Measurements from ENCODE around the gene SREBF2. TPM values are rescaled to one million over a fixed set of nuclear protein-coding genes. Genes with fewer than 3 reads are reported as not detected.

Gene SREBF2
- total and polyA plus RNA-seq, 2 of the 8 experiments (the other 6 are each of a cell fraction or from before 2014, with no cell fraction given) = 125 to 144 TPM

DNA sequence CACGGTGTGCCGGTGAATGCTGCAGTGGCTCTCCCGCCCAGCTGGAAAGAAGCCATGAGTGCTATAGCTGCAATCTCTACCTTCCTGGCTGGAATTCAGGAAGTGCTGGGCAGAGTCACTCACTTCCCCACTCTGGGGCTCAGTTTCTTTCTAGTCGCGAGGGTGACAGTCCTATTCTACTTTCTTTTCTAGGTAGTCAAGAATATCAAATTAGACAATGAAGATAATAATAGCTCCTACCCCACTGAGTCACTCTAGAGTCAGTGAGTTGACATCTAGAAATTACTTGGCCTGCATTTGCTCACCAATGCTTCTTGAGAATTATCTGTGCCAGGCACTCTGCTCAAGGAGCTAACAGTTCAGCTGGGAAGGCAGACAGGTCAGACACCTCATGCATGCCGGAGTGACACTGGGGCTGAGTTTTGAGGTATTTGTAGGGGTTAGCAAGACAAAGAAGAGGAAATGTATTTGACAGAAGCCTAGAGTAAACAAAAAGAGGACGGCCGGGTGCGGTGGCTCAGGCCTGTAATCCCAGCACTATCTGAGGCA is 110.8 kb downstream of the SREBF2 start (continued):
- TF ChIP-seq, protein P1, sequence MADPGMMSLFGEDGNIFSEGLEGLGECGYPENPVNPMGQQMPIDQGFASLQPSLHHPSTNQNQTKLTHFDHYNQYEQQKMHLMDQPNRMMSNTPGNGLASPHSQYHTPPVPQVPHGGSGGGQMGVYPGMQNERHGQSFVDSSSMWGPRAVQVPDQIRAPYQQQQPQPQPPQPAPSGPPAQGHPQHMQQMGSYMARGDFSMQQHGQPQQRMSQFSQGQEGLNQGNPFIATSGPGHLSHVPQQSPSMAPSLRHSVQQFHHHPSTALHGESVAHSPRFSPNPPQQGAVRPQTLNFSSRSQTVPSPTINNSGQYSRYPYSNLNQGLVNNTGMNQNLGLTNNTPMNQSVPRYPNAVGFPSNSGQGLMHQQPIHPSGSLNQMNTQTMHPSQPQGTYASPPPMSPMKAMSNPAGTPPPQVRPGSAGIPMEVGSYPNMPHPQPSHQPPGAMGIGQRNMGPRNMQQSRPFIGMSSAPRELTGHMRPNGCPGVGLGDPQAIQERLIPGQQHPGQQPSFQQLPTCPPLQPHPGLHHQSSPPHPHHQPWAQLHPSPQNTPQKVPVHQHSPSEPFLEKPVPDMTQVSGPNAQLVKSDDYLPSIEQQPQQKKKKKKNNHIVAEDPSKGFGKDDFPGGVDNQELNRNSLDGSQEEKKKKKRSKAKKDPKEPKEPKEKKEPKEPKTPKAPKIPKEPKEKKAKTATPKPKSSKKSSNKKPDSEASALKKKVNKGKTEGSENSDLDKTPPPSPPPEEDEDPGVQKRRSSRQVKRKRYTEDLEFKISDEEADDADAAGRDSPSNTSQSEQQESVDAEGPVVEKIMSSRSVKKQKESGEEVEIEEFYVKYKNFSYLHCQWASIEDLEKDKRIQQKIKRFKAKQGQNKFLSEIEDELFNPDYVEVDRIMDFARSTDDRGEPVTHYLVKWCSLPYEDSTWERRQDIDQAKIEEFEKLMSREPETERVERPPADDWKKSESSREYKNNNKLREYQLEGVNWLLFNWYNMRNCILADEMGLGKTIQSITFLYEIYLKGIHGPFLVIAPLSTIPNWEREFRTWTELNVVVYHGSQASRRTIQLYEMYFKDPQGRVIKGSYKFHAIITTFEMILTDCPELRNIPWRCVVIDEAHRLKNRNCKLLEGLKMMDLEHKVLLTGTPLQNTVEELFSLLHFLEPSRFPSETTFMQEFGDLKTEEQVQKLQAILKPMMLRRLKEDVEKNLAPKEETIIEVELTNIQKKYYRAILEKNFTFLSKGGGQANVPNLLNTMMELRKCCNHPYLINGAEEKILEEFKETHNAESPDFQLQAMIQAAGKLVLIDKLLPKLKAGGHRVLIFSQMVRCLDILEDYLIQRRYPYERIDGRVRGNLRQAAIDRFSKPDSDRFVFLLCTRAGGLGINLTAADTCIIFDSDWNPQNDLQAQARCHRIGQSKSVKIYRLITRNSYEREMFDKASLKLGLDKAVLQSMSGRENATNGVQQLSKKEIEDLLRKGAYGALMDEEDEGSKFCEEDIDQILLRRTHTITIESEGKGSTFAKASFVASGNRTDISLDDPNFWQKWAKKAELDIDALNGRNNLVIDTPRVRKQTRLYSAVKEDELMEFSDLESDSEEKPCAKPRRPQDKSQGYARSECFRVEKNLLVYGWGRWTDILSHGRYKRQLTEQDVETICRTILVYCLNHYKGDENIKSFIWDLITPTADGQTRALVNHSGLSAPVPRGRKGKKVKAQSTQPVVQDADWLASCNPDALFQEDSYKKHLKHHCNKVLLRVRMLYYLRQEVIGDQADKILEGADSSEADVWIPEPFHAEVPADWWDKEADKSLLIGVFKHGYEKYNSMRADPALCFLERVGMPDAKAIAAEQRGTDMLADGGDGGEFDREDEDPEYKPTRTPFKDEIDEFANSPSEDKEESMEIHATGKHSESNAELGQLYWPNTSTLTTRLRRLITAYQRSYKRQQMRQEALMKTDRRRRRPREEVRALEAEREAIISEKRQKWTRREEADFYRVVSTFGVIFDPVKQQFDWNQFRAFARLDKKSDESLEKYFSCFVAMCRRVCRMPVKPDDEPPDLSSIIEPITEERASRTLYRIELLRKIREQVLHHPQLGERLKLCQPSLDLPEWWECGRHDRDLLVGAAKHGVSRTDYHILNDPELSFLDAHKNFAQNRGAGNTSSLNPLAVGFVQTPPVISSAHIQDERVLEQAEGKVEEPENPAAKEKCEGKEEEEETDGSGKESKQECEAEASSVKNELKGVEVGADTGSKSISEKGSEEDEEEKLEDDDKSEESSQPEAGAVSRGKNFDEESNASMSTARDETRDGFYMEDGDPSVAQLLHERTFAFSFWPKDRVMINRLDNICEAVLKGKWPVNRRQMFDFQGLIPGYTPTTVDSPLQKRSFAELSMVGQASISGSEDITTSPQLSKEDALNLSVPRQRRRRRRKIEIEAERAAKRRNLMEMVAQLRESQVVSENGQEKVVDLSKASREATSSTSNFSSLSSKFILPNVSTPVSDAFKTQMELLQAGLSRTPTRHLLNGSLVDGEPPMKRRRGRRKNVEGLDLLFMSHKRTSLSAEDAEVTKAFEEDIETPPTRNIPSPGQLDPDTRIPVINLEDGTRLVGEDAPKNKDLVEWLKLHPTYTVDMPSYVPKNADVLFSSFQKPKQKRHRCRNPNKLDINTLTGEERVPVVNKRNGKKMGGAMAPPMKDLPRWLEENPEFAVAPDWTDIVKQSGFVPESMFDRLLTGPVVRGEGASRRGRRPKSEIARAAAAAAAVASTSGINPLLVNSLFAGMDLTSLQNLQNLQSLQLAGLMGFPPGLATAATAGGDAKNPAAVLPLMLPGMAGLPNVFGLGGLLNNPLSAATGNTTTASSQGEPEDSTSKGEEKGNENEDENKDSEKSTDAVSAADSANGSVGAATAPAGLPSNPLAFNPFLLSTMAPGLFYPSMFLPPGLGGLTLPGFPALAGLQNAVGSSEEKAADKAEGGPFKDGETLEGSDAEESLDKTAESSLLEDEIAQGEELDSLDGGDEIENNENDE (IDR thresholded peaks at IDR 0.05; ENCODE audit: insufficient replicate concordance, low read length) = no peak
- TF ChIP-seq BCL11A (IDR thresholded peaks at IDR 0.05; ENCODE audit: low read depth in 2 of 2, low read length in 2 of 2) (no peak), SP2 (IDR thresholded peaks at IDR 0.05; ENCODE audit: low read length) (no peak), NANOG (IDR thresholded peaks at IDR 0.05; ENCODE audit: insufficient read depth, low read depth, low read length, poor library complexity, severe bottlenecking) (no peak), SP4 (IDR thresholded peaks at IDR 0.05; ENCODE audit: low read length) (no peak), SP1 (IDR thresholded peaks at IDR 0.05; ENCODE audit: low read depth, low read length) (no peak), E2F6 (IDR thresholded peaks at IDR 0.05) (no peak), HDAC2 (IDR thresholded peaks at IDR 0.05; ENCODE audit: borderline replicate concordance in 1 of 2, low read depth in 2 of 2, low read length in 2 of 2) (no peak), SIX5 (IDR thresholded peaks at IDR 0.05; ENCODE audit: low read depth, low read length) (no peak), PHF8 (conservative IDR thresholded peaks at IDR 0.05; ENCODE audit: low read depth, low read length) (no peak)

Measured in H1 (cell line).